ENCODE data around the gene KCNK7. TPM values are rescaled to one million over a fixed set of nuclear protein-coding genes. Genes with fewer than 3 reads are reported as not detected.

Gene KCNK7
- polyA plus RNA-seq, 1 of the 3 experiments (the other 2 are of a cell fraction) = 0.58 TPM

DNA sequence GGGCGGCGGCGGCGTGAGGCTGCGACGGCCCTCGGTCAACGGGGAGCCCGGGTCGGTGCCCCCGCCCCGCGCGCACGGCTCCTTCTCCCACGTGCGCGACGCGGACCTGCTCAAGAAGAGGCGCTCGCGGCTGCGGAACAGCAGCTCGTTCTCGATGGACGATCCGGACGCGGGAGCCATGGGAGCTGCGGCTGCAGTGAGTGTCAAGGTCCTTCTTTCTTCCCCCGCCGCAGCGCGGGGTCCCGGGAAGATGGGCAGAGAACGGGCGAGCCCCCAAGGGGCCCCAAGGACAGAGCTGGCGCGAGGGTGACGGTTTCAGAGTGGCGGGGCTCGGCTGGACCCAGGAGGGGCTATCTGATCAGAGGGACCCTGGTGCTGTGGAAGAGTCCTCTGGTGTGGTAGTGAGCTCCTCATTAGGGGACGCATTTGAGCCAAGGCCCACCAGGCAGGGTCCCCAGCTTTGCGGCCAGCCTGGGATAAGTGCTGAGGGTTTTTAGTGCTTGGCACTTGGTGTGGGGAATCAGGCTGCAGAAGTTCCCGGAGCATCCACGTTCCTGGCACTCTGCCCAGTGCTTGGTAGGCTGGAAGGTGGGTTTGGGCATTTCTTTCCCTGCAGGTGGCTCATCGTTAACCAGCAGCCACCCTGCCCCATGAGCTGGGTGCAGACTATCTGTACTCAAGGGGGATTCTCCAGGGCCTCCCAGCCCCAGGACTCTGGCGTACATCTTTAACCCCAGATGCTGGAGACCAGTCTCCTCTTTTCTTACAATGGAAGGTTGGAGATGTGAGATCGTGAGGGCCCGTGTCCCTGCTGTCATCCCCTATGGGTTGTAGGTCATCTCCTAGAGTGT is 10.0 kb downstream of the KCNK7 start:
- Histone ChIP-seq H3K9me3 (no peaks in the 10 kb centered on the region), H2AFZ (ENCODE audit: low read depth) (no peak overlapping the region), H3K4me2 (no peak overlapping the region), H3K9me2 (no peaks in the 10 kb centered on the region), H3K79me2 (ENCODE audit: insufficient read depth) (no peaks in the 10 kb centered on the region), H3K27me3 (ENCODE audit: insufficient read depth) (no peaks in the 10 kb centered on the region), H3K4me3 (ENCODE audit: low read depth in 2 of 2, low read length in 1 of 2) (no peak overlapping the region), H3K27ac (ENCODE audit: low read depth in 2 of 2, low read length in 1 of 2) (peak overlapping the region in 1 of 2 experiments; percentile 14; a peak in 1 of 4 replicates), H3K36me3 (replicated peaks in 1 of 2; ENCODE audit: control insufficient read depth in 1 of 2, insufficient read depth in 2 of 2, low read length in 1 of 2) (peaks cover 0 to 31% of the 10 kb centered on the region in 2 experiments), H3F3A (replicated peaks; ENCODE audit: insufficient read depth) (peaks cover 16% of the 10 kb centered on the region), H4K20me1 (ENCODE audit: insufficient read depth) (0 out of 2 replicates have a peak, but pooled peaks cover 3% of the 10 kb centered on the region), H3K9ac (no peak overlapping the region), H3K4me1 (ENCODE audit: control insufficient read depth in 1 of 2, insufficient read depth in 2 of 2, low read depth in 1 of 2, low read length in 1 of 2) (peaks cover 0 to 7% of the 10 kb centered on the region in 2 experiments; a peak in 1 of 4 replicates)
- POLR2A ChIA-PET = no interaction called here
- CTCF ChIA-PET = interaction anchor here (0.6 to 12.8 kb wide), 5 partner anchors 8 to 1654 kb away, joined by 3 to 216 read pairs (median 3); partner anchors contain the start of genes EHBP1L1 and FAM89B
- DNase-seq = peak; percentile 36
- TF ChIP-seq NRF1 (IDR thresholded peaks at IDR 0.05; ENCODE audit: low read depth, low read length) (no peak), TAF1 (IDR thresholded peaks at IDR 0.05; ENCODE audit: borderline replicate concordance, low read depth, low read length) (no peak), TCF12 (IDR thresholded peaks at IDR 0.05) (no peak), YY1 (IDR thresholded peaks at IDR 0.05; ENCODE audit: low read depth) (no peak), JUND (IDR thresholded peaks at IDR 0.05) (no peak), FOXJ3 (CRISPR knock-in tag; IDR thresholded peaks at IDR 0.05) (no peak), ELF1 (IDR thresholded peaks at IDR 0.05) (no peak), RFX5 (IDR thresholded peaks at IDR 0.05; ENCODE audit: low read length) (no peak), EZH2phosphoT487 (IDR thresholded peaks at IDR 0.05; ENCODE audit: borderline replicate concordance, low read depth) (no peak), SIN3A (IDR thresholded peaks at IDR 0.05; ENCODE audit: borderline replicate concordance, low read depth, low read length) (no peak), RXRA (IDR thresholded peaks at IDR 0.05; ENCODE audit: borderline replicate concordance, low read depth) (no peak), GATA2 (CRISPR knock-in tag; IDR thresholded peaks at IDR 0.05) (no peak), GABPA (IDR thresholded peaks at IDR 0.05; ENCODE audit: low read depth) (no peak), CHD2 (IDR thresholded peaks at IDR 0.05; ENCODE audit: low read length, partially characterized antibody) (no peak), MXI1 (IDR thresholded peaks at IDR 0.05; ENCODE audit: low read depth, low read length) (no peak), SMC3 (IDR thresholded peaks at IDR 0.05; ENCODE audit: low read depth, low read length) (no peak), FOXM1 (IDR thresholded peaks at IDR 0.05; ENCODE audit: low read depth) (no peak), NFIC (IDR thresholded peaks at IDR 0.05; ENCODE audit: borderline replicate concordance) (no peak)
- TF ChIP-seq, protein P1, sequence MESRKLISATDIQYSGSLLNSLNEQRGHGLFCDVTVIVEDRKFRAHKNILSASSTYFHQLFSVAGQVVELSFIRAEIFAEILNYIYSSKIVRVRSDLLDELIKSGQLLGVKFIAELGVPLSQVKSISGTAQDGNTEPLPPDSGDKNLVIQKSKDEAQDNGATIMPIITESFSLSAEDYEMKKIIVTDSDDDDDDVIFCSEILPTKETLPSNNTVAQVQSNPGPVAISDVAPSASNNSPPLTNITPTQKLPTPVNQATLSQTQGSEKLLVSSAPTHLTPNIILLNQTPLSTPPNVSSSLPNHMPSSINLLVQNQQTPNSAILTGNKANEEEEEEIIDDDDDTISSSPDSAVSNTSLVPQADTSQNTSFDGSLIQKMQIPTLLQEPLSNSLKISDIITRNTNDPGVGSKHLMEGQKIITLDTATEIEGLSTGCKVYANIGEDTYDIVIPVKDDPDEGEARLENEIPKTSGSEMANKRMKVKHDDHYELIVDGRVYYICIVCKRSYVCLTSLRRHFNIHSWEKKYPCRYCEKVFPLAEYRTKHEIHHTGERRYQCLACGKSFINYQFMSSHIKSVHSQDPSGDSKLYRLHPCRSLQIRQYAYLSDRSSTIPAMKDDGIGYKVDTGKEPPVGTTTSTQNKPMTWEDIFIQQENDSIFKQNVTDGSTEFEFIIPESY (IDR thresholded peaks at IDR 0.05; ENCODE audit: borderline replicate concordance, low read depth) = no peak
- TF ChIP-seq, protein P2, sequence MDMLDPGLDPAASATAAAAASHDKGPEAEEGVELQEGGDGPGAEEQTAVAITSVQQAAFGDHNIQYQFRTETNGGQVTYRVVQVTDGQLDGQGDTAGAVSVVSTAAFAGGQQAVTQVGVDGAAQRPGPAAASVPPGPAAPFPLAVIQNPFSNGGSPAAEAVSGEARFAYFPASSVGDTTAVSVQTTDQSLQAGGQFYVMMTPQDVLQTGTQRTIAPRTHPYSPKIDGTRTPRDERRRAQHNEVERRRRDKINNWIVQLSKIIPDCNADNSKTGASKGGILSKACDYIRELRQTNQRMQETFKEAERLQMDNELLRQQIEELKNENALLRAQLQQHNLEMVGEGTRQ (IDR thresholded peaks at IDR 0.05; ENCODE audit: borderline replicate concordance, low read depth, low read length) = no peak
- 92% methylated on average over 31 of the region's 51 CpGs for WGBS (ENCODE audit: low lambda C conversion rate)

Measured in SK-N-SH (cell line).